Ishikawa (cell line): ENCODE data around the gene USP32.

Source experiments
- CEBPB ChIP-seq: IDR thresholded peaks from 2 replicates; pipeline ENCODE4 v1.6.1; 2012
- CREB1 ChIP-seq: IDR thresholded peaks from 2 replicates; pipeline ENCODE4 v1.6.1; 2012; ENCODE audit warnings: low read depth
- EGR1 ChIP-seq: IDR thresholded peaks from 2 replicates; pipeline ENCODE4 v1.6.1; 2012
- EP300 ChIP-seq: IDR thresholded peaks from 2 replicates; pipeline ENCODE4 v1.6.1; 2012; ENCODE audit warnings: borderline replicate concordance
- FOXM1 ChIP-seq: IDR thresholded peaks from 2 replicates; pipeline ENCODE4 v1.6.1; 2012; ENCODE audit warnings: low read depth, borderline replicate concordance
- MAX ChIP-seq: IDR thresholded peaks from 2 replicates; pipeline ENCODE4 v1.6.1; 2012
- NFIC ChIP-seq: IDR thresholded peaks from 2 replicates; pipeline ENCODE4 v1.6.1; 2012
- RAD21 ChIP-seq: IDR thresholded peaks from 2 replicates; pipeline ENCODE4 v1.6.1; 2012; ENCODE audit warnings: low read depth
- REST ChIP-seq: IDR thresholded peaks from 2 replicates; pipeline ENCODE4 v1.6.1; 2012; ENCODE audit warnings: low read depth, mild to moderate bottlenecking
- TAF1 ChIP-seq: IDR thresholded peaks from 2 replicates; pipeline ENCODE4 v1.6.1; 2012; ENCODE audit warnings: low read depth, mild to moderate bottlenecking
- TCF12 ChIP-seq: IDR thresholded peaks from 2 replicates; pipeline ENCODE4 v1.6.1; 2012; ENCODE audit warnings: low read depth
- TEAD4 ChIP-seq: IDR thresholded peaks from 2 replicates; pipeline ENCODE4 v1.6.1; 2012
- USF1 ChIP-seq: IDR thresholded peaks from 2 replicates; pipeline ENCODE4 v1.6.1; 2012
- YY1 ChIP-seq: IDR thresholded peaks from 2 replicates; pipeline ENCODE4 v1.6.1; 2012; ENCODE audit warnings: low read depth
- ZBTB7A ChIP-seq: IDR thresholded peaks from 2 replicates; pipeline ENCODE4 v1.6.1; 2012; ENCODE audit warnings: low read depth

The USP32 gene

GRCh38 chr17:60173304-60173819 is 218.6 kb downstream of the USP32 start:
- TF ChIP-seq USF1 (no peak), YY1 (no peak), TEAD4 (no peak), CREB1 (no peak), TAF1 (no peak), CEBPB (no peak), RAD21 (no peak), NFIC (no peak), ZBTB7A (no peak), EP300 (no peak), REST (no peak), MAX (no peak), TCF12 (no peak), FOXM1 (no peak), EGR1 (no peak)

- no peak for TF ChIP-seq FOXM1
- no peak for TF ChIP-seq TCF12
- TF ChIP-seq TEAD4: no peak
- no peak for TF ChIP-seq NFIC
- TF ChIP-seq REST: no peak
Measured at GRCh38 chr17:60171753-60172079, 220.2 kb downstream of the USP32 start.

GRCh38 chr17:60170835-60171752 is 220.8 kb downstream of the USP32 start:
- TF ChIP-seq EGR1 (no peak), TAF1 (no peak), NFIC (no peak), CREB1 (no peak), MAX (no peak), CEBPB (no peak), TCF12 (no peak), ZBTB7A (no peak), FOXM1 (no peak)

- TF ChIP-seq TCF12 (no peak), RAD21 (no peak), ZBTB7A (no peak), CEBPB (no peak)
Measured at GRCh38 chr17:60169921-60170817, 221.8 kb downstream of the USP32 start.

GRCh38 chr17:60168654-60169053 is 223.3 kb downstream of the USP32 start:
- TF ChIP-seq CREB1: no peak
- no peak for TF ChIP-seq REST
- no peak for TF ChIP-seq EP300
- TF ChIP-seq NFIC: no peak
- TF ChIP-seq FOXM1: no peak
- no peak for TF ChIP-seq RAD21
- TF ChIP-seq CEBPB: no peak
- TF ChIP-seq TAF1: no peak
- no peak for TF ChIP-seq TEAD4
- no peak for TF ChIP-seq TCF12
- no peak for TF ChIP-seq ZBTB7A
- no peak for TF ChIP-seq YY1
- TF ChIP-seq EGR1: no peak
- TF ChIP-seq MAX: no peak
- TF ChIP-seq USF1: no peak
